Activated naive CD4-positive, alpha-beta T cell treated with anti-CD3 and anti-CD28 coated beads, Interleukin-2, amount 50 U/mL, for 16 hours (primary cell): ENCODE results near the gene VSTM2A.
"Not testable (repeated sequence)": the region's sequence is repeated elsewhere in the genome, so short reads cannot be mapped to it uniquely, and the experiment has no call there.

Source experiments
- DNase-seq: peaks from one replicate; pipeline ENCODE4 v3.0.0-alpha.2; 2020

Gene VSTM2A, protein sequence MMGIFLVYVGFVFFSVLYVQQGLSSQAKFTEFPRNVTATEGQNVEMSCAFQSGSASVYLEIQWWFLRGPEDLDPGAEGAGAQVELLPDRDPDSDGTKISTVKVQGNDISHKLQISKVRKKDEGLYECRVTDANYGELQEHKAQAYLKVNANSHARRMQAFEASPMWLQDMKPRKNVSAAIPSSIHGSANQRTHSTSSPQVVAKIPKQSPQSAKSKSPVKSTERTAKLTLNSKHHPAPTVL

DNA sequence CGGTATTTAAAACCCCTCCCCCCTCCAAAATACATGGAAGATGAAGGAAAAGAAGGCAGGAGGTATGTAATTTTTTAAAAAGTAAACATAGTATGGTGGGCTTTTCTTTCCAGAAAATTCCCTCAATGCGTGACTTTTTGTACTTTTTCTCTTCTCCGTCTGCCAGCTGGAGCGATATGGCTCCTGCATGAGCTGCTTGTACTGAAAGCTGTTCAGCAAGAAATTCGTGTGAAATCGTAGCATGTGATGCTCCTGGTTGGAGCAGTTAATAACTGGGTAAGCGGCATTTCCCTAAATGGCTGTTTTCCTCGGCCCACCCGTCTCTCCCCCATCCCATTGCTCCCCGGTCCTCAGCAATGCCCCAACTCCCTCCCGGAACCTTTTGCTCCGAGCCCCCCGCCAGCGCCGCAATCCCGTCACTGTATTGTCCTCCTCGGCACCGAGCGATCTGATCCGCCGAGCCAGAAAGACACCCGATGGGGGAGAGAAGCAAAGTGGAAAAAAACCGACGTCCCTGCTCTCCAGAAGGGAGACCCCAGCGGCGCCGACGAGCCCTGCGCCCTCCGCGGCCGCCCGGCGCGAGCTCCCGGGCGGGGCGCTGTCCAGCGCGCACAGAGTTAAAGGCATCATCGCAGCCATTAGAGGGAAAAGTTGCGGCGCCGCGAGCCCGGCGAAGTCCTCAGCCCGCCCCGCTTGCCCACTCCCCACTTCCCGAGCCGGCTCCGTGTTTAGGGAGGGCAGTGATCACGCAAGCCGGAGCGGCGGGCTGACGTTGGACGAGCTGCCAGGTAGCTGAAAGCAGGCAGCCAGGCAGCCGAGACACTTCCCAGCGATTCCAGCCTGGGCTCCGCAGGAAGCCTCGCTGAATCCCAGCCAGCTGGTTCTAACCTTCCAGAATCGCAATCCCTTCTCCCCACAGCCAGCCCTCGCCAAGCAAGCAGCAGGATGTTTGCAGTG is at the start of gene VSTM2A:
Gene VSTM2A (plus strand): TSS at position 707 of the 957 bp plus-strand sequence. CDS start 356 bp downstream, outside the sequence.
- no peak for DNase-seq

DNA sequence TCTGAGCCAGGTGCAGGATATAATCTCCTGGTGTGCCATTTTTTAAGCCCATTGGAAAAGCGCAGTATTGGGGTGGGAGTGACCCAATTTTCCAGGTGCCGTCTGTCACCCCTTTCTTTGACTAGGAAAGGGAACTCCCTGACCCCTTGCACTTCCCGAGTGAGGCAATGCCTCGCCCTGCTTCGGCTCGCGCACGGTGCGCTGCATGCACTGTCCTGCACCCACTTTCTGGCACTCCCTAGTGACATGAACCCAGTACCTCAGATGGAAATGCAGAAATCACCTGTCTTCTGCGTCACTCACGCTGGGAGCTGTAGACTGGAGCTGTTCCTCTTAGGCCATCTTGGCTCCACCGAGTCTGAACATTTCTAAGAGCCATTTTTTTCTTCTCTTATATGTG is 37.6 kb upstream of the VSTM2A start:
- not testable (repeated sequence) for DNase-seq

DNA sequence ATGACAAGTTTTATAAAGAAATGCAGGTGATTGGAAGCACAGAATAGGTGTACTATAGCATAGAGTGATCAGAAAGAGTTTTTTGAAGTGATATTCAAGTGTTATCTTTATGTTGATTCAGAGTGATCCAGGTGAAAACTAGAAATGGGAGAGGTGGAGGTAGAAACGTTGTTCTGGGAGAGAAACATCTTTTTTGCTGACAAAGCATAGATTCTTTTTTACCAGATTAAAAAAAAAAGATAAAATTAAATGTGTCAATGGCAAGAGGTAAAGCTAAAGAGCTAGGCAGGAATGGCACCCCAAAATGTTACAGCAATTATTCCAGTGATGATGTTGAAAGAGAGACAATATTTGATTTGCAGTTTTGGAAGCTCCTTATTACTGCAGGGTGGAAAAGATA is 12.6 kb upstream of the VSTM2A start:
- no peak for DNase-seq

DNA sequence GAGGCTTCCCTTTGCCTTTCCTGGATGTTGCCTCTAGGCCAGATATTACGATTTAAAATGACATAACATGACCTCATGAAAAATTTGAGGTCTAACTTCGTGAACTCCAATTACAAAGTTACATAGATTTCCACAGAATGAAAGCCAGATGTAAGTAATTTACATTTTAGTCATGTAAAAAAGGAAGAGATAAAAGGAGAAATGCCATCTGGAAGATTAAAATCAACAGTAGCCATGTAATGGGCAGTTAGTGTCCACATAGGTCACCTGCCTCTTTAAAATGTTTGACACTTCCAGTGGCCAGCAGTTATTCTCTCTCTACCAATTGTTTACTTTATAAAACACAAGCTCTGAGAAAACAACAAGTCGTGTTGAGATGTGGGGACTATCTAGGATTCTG is 4.1 kb upstream of the VSTM2A start:
- no peak for DNase-seq

DNA sequence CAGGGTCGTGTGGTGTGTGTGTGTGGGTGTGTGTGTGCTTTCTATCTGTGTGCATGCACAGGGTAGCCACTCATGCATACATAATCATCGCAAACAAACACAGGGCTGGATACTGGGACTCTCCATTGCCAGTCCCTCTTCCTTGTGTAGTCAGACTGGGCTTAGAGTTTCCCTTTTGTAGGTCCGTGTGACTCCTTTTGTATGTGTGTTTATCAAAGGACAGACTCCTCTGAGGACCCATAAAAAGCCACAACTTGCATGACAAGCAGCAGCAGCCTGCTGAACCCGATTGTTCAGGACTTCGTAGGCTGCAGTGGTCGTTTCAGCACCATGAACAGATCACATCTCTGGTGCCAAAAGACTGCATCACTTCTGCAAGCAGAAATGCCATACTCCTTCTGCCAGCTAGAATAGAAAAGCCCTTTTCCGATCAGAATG is 895 bp downstream of the VSTM2A start:
- DNase-seq: no peak

DNA sequence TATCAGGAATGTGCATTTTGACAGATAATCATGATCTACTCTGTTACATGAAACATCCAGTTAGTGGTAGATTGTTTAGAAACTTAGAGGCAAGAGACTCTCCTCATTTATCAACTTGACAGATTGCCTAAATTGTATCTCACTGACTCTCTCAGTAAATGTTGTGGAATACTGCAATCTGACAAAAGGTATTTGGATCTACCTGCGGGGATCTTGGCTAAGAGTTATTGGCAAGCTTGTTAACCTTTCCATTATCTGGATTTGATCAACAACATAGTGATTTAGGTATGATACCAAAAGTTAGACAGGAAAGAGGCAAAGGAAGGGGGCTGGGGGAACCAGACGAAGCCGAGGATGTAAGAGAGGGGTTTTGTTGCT is 2.0 kb downstream of the VSTM2A start:
- DNase-seq: no peak

DNA sequence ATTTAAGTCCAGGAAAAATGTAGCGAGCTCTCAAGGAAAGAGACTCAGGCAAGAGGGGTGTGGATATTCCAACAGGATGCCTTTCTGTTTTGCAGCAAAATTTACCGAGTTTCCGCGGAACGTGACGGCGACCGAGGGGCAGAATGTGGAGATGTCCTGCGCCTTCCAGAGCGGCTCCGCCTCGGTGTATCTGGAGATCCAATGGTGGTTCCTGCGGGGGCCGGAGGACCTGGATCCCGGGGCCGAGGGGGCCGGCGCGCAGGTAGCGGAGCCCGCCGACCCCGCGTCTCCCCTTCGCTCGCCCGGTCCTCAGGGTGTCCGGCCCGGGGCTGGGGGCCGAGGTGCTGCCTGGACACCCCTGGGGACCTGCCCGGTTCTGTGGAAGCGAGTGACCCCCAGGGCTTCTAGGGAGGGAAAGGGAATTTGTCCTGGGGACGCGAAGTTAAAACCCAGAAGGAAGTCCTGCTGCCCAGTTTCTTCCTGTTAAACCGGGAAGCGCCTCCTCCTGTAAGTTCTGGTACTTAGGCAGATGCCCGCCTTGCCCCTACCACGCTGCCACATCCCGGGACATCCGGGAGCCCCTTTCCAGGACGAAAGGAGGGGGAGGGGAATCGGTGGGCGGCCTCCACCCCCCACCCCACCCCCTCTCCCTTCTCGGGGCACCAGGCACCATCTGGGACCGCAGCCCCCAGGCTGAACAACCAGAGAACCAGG is 2.5 kb downstream of the VSTM2A start:
- no peak for DNase-seq

DNA sequence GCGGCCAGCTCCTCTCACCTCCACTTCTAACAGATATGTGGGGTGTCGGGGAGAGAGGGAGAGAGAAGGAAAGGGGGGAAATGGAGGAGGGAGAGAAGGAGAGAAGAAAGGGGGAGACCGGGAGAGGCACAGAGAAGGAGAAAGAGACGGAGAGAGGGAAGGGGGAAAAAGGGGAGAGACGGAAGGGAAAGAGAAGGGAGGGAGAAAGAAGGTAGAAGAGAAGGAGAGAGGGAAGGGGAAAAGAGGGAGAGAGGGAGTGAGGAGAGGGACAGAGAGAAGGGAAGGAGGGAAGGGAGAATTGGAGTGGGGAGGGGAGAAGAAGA is 3.0 kb downstream of the VSTM2A start:
- DNase-seq: no peak

DNA sequence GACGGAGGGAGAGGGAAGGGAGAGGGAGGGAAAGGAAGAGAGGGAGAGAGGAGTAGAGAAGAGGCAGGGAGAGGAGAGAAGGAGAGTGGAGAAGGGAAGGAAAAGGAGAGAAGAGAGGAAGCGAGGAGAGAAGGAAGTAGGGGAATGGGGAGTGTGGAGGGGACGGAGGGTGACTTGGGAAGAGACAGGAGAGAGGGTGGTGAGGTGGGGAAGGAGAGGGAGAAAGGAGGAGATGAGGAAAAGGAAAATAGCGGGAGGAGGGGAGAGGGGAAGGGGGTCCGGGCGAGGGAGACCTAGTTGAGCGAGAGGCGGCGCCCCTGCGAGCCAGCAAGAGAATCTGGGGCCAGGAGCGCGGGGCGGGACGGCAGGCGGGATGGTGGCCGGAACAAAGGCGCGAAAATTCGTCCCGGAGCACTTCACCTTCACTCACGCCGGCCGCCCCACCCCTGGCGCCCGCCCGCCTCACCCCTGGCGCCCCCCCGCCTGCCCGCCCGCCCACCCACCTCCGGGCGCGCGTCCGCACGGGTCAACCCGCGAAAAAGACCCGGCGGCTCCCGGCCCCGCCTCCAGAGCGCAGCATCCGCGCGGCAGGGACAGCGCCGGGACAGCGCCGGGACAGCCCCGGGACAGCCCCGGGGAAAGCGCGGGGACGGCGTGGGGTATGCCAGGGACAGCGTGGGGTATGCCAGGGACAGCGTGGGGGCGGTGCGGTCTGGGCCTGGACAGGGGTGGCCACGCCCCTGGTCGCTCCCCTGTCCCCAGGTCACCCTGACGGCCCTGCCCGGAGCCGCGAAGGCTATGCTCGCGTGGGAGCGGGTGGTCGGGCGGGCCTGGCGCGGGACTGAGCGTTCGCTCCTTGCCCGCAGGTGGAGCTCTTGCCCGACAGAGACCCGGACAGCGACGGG is 4.2 kb downstream of the VSTM2A start:
- DNase-seq: no peak

DNA sequence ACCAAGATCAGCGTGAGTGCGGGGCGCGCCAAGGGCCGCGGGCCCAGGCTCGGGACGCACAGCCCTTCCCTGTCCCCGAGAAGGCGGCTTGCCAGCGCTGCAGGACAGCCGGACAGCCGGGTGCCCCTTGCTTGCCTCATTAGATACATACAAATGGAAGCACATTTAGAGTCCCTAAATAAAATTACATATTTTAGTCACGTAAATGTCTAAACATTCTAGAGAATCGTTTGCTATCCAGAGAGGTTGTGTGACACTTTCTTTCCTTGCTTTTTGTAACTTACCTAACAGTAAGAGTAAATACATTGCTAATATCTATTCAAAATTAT is 4.8 kb downstream of the VSTM2A start:
- no peak for DNase-seq

DNA sequence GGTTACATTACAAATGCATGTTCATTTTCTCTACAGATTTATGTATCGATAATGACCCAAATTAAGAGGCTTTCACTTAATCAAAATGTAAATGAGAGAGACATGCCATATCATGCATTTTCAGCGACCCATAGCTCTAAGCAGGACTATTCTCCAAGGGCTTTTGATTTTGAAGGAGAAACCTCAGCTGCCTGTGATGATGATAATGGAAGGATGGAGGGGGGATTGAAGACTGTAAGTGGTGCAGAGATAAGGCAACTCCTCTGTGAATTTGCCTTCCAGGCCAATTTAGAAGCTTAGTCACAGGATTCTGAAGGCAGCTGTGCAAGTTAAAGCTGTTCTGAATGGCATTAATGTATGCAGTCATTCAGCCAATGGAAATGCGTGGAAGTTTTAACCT is 8.3 kb downstream of the VSTM2A start:
- no peak for DNase-seq

DNA sequence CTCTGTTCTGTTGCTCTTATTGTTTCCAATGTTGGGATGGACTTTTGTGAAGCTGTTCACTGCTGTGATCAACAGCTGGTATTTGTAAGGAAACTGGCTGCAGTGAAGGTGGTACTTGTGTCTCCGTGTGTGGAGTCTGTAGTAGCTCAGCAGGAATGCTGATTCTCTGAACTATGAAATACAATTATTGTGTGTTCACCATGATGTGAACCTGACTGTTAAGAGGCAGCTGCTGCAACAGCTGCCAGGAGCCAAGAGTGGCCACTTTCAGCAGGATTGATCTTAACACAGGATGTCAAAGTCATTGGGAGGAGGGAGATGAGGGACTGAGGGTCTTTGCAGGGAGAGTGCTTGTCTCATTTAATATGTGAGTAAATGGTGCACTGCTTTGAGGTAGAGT is 13.9 kb downstream of the VSTM2A start:
- no peak for DNase-seq

DNA sequence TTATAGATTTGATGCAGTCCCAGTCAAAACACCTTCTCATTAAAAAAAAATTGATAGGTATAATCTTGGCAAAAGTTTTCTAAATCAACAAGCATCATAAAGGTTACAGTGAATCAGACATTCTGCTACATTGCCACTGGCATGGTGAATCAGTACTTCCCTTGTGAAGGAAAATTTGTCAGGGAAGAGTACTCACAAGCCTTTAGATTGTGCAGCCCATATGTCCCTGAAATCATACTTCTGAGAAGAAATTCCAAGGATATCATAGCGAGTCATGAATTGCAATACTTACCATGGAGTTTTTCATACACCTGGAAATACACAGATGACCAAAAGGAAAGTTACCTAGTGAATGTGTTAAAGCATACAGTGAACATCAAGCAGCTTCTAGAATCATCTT is 17.2 kb downstream of the VSTM2A start:
- DNase-seq: no peak

DNA sequence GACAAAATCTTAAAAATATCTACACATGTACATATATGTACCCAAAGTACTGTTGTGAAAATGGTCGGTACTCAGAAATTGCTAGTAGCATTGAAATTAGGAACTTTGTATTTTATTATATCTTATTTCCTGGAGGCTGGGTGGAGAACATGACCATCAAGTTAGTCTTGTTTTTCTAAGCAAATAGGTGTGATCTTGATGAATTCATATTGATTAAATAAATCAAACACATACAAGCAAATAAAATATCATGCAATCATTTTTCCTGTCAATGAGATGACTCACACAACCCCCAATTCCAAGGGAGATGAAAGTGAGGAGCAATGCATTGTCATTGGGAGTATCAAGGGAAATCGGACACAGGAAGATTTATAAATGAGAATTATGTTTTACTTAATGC is 18.0 kb downstream of the VSTM2A start:
- no peak for DNase-seq

DNA sequence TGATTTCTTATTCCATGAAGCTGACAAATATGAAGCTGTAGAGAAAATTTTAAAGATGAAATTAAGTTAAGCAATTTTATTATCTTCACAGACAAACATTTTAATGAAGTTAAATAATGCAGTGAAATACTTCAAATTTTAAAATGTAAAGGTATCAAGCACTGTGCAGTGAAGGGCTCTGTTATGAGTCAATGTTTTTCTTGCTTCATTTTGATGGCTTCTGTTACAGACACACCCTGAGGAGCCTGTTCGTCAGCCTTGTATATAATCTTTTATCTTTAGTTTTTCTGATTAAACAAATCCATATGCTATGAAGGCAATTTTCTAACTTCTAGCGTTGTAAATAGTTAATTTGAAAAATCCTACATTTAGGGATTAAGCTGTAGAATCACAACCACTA is 18.5 kb downstream of the VSTM2A start:
- DNase-seq: no peak

DNA sequence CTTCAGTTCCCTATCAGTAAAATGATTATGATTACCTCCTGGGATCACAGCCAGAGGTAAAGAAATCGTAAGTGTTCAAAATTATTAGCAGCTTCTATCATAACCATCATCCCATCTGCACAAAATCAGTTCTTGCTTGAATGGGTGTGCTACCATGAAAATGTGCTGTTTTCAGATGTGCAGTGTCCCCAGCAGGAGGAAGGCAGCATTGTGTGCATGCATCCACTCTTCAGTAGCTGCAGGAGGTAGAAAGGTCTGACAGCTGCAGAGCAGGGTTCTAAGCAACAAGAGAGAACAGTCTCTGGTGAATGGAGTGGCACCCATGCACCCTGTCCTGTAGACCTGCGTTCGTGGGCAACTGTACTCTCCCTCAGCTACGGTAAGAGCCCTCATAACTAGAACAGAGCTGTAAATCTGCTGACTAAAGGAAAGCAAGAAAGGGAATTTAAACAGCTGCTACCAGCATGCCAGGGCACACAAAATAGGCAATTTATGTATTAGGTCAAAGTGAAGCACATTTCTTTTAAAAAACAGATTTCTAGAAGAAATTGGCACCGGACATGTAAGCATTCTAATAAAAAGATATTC is 21.2 kb downstream of the VSTM2A start:
- no peak for DNase-seq

DNA sequence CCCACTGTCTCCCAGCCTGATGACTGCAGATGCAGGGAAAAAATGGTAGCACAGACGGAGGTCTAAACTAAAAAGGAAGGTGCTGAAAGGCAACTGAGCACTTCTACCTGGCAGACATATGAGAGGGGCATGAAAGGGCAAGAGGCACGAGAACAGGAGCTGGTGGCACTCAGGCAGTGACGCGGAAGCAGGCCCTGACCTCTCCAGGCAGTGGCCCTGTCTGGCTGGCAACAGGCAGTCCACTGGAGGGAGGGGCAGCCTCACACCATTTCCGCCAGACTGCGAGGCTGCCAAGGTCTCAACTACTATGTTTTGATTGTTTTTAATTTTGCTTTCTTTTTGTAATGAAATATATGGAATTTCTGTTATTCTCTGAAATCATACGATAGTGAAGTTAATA is 23.3 kb downstream of the VSTM2A start:
- DNase-seq: no peak

DNA sequence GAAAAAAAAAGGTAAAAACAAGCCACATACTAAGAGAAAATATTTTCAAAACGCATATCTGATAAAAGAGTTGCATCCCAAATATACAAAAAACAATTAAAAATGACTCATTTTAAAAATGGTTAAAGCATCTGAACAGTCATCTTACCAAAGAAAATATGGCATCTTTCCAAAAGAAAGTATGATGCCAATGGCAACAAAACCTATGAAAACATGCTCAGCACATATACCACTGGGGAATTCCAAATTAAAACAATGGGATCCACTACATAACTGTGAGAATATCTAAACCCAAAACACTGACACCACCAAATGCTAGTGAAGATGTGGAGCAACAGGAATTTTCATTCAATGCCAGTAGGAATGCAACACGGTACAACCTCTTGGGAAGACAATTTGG is 39.3 kb downstream of the VSTM2A start:
- no peak for DNase-seq

DNA sequence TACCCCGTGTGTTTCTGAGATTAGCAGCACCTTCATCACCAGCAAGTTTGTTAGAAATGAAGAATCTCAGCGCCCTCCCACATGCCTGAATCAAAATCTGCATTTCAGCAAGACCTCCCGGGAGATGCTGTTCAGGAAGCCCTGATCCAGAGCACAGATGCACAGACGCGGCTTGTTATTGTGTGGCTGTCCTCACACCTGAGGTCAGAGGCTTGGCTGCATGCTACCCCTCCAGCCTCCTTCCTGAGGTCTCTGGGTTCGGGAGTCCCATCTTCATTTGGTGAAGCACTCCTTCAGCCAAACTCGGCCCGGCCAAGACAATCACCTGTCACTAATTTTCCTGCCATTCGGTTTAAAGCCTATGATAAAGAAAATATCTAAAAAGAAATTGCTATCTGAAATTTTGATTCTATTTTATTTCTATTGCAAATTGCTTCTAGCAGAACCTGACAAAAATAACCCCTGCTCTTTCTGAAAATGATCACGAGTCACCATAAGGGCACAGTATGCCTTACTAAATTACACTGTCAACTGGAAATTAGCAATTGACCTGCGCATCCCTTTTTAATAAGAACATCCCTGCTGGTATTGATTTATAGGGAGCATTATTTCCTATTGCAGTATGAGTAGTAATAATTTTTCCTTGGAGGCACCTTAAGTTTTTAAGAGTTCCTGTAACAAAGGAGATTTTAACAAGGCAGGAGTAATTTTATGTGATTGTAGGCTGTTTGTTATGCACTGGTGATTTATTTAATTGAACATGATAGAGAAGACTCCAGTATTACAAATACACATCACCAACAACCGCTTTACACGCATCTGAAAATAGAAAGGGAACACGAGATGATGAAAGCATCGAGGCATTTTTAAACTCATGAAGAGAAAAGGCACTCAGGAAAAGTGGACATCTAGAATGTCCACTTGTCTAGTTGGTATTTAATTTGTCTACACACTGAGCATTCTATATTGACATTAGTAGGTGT is 49.5 kb downstream of the VSTM2A start:
- no peak for DNase-seq

DNA sequence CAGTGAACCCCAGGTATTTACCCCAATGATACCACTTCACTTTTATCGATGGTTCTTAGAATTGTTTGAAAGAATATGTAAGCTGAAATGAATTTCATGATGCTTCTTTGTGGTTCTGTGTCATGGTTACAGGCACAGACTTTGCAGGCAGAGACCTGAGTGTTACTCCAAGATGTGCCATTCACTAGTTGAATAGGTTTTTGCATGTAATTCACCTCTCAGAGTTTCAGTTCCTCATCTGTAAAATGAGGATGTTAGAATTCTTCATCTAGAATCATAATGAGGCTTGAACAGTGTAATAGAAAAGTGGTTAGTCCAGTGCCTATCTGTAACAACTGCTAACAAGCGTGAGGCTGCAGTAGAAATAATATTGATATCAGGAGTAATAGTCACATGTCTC is 54.6 kb downstream of the VSTM2A start:
- no peak for DNase-seq

DNA sequence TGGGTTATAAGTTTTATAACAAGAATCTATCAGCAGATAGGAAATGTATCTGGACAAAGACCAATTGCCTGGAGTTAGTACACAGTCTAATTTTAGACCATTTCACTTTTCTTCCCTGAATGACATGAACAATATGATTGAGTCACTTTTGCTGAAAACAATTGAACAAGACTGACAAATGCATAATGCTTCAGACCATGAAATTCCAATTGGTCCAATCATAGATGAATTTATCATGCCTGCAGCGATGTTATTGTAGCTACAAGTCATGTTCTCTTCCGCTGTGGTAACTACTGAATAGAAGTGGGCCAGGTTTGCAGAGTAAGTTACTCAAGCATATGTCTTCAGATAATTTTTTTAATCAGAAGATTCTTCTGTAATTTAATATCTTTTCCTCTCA is 73.4 kb downstream of the VSTM2A start:
- DNase-seq: no peak
